Body of pancreas (tissue), 4 donors: ENCODE results near the gene PLCB4. TPM values are rescaled to one million over a fixed set of nuclear protein-coding genes. Genes with fewer than 3 reads are reported as not detected.
"Not testable (repeated sequence)": the region's sequence is repeated elsewhere in the genome, so short reads cannot be mapped to it uniquely, and the experiment has no call there.

ENCODE experiments used
- ATAC-seq: fragments of 150-250 bp; one replicate; pipeline ENCODE4 v1.9.1; 2016
- DNase-seq, 4 donors: peaks; one replicate each; pipeline ENCODE4 v3.0.0-alpha.2; 2019
- H3K27ac ChIP-seq, 4 donors: fragments of 200-600 bp; sonication (generic); 1 replicate in 3 of 4; 2 replicates in 1 of 4; pipeline versions ENCODE4 v1.5.1 to v1.6.1; 2016 to 2019; ENCODE audit warnings: mild to moderate bottlenecking in 1 of 4, mixed read lengths in 1 of 4, moderate library complexity in 1 of 4
- H3K27me3 ChIP-seq, 2 donors: fragments of 200-600 bp; sonication (generic); one replicate each; pipeline ENCODE4 v1.6.0; 2016; ENCODE audit warnings: mild to moderate bottlenecking in 1 of 2
- H3K36me3 ChIP-seq, 2 donors: fragments of 200-600 bp; sonication (generic); replicated peaks in 1 of 2; 2 replicates each; pipeline ENCODE4 v1.5.1; 2016; ENCODE audit warnings: low read depth in 2 of 2; ENCODE audit not compliant: insufficient read depth in 1 of 2
- H3K4me1 ChIP-seq: fragments of 200-600 bp; sonication (generic); one replicate; pipeline ENCODE4 v1.6.0; 2016
- H3K4me3 ChIP-seq, 2 donors: fragments of 200-600 bp; sonication (generic); 1 replicate in 1 of 2; 2 replicates in 1 of 2; pipeline ENCODE4 v1.5.1; 2016 to 2019
- H3K9me3 ChIP-seq, 3 donors: fragments of 200-600 bp; sonication (generic); 1 replicate in 2 of 3; 2 replicates in 1 of 3; pipeline ENCODE4 v1.5.1; 2016
- POLR2A ChIP-seq, 3 donors: fragments of 450-650 bp; IDR thresholded peaks; one replicate each; pipeline ENCODE4 v1.6.1; 2016; ENCODE audit warnings: antibody characterized with exemption in 3 of 3, mild to moderate bottlenecking in 2 of 3
- WGBS, 2 donors: methylation state at CpG; one replicate each; pipeline ENCODE4 v1.1.5; 2017; 5-methylcytosine and 5-hydroxymethylcytosine counted together
- intact Hi-C: fragments of 100-400 bp; cut with DNase I; formaldehyde crosslinking; loops from one replicate; pipeline ENCODE4 v1.15.1; 2023
- total RNA-seq, 2 donors: library from RNA; depleted of rRNA; stranded (reverse); fragments of >200 nt; gene quantifications; one replicate each; pipeline ENCODE4 v1.1.0, GENCODE V29; 2016
- TF ChIP-seq, protein P1 (sequence below), 7 experiments: fragments of 450-650 bp in 4 of 7; fragments of 200-600 bp in 3 of 7; sonication (generic) in 3 of 7; IDR thresholded peaks; one replicate each; pipeline ENCODE4 v1.5.1; 2016 to 2019; ENCODE audit warnings: antibody characterized with exemption in 7 of 7

PLCB4 gene
- total RNA-seq, 2 donors from 2014 or later = 1.3 to 3.4 TPM

DNA sequence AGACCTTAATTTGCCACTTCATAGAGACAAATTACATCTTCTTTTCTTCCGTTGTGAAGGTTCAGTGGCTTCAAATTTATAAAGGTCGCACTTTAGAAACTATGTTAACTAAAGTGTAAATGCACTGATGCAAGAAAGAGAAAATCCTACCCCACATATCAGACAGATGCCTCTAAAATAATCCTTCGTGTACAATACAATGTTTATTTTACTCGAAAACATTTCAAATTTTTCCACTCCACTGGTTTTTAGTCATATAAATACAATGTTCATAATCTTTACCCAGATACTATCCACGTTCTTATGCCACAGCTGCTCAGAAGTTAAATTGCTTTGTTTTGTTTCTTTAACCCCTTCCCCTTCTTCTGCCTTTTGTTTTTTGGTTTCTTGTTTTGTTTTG, 305.2 kb downstream of the PLCB4 start:
- no peak overlapping the region for H3K4me3 ChIP-seq
- WGBS, 2 donors = 58 to 59% methylated on average over 5 of the region's 5 CpGs
- H3K4me1 ChIP-seq = no peaks in the 10 kb centered on the region
- H3K27ac ChIP-seq = no peak overlapping the region
- no peaks in the 10 kb centered on the region for H3K36me3 ChIP-seq
- intact Hi-C loops = no loop called here
- no peak for TF ChIP-seq POLR2A (IDR thresholded peaks at IDR 0.05)
- TF ChIP-seq, protein P1, sequence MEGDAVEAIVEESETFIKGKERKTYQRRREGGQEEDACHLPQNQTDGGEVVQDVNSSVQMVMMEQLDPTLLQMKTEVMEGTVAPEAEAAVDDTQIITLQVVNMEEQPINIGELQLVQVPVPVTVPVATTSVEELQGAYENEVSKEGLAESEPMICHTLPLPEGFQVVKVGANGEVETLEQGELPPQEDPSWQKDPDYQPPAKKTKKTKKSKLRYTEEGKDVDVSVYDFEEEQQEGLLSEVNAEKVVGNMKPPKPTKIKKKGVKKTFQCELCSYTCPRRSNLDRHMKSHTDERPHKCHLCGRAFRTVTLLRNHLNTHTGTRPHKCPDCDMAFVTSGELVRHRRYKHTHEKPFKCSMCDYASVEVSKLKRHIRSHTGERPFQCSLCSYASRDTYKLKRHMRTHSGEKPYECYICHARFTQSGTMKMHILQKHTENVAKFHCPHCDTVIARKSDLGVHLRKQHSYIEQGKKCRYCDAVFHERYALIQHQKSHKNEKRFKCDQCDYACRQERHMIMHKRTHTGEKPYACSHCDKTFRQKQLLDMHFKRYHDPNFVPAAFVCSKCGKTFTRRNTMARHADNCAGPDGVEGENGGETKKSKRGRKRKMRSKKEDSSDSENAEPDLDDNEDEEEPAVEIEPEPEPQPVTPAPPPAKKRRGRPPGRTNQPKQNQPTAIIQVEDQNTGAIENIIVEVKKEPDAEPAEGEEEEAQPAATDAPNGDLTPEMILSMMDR (IDR thresholded peaks at IDR 0.05) = no peak
- ATAC-seq = no peak
- no peaks in the 10 kb centered on the region for H3K9me3 ChIP-seq
- DNase-seq = no peak
- no peaks in the 10 kb centered on the region for H3K27me3 ChIP-seq

DNA sequence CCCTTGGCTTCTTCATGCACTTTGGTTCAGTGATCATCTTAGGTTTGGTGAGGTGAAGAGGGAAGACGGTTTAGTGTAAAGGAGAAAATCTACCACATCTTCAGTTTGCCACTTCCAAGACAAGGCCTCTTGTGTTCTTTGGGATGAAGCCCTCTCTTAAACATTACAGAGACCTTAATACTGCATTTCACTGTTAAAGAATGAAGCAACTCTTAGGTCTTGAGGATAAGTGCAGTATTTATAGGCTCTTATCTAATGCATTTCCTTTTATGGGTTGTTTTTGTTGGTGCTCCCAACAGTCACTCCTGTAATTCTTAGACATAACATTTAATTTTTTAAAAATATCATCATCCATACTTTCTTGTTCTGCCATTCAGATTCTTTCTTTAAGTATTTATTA, 305.6 kb downstream of the PLCB4 start:
- intact Hi-C loops = no loop called here
- 95 to 100% methylated on average over 1 of the region's 1 CpG for WGBS, 2 donors
- no peak overlapping the region for H3K4me3 ChIP-seq
- no peaks in the 10 kb centered on the region for H3K36me3 ChIP-seq
- no peaks in the 10 kb centered on the region for H3K9me3 ChIP-seq
- DNase-seq (no peak), ATAC-seq (no peak)
- no peak overlapping the region for H3K27ac ChIP-seq
- no peak for TF ChIP-seq POLR2A (IDR thresholded peaks at IDR 0.05)
- TF ChIP-seq, protein P1 (IDR thresholded peaks at IDR 0.05) = no peak
- no peaks in the 10 kb centered on the region for H3K4me1 ChIP-seq
- no peaks in the 10 kb centered on the region for H3K27me3 ChIP-seq

DNA sequence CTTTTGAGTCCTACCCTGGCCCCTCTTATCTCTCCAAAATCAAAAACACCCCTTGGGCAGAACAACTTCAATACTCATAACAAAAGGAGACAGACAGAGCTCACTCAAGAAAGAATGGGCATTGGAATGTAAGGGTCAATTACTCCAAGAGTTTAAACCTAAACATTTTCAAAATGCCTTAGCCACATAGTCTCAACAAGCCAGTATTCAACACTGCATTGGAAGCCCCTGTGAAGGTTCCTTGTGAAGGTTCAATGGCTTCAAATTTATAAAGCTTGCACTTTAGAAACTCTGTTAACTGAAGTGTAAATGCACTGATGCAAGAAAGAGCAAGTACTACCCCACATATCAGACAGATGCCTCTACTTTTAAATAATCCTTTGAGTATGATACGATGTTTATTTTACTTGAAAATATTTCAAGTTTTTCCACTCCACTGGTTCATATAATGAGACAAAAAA, 306.4 kb downstream of the PLCB4 start:
- WGBS, 2 donors = 60 to 76% methylated on average over 1 of the region's 1 CpG
- TF ChIP-seq POLR2A (IDR thresholded peaks at IDR 0.05) = no peak
- no peaks in the 10 kb centered on the region for H3K27me3 ChIP-seq
- no peaks in the 10 kb centered on the region for H3K9me3 ChIP-seq
- ATAC-seq (no peak), DNase-seq (no peak)
- intact Hi-C loops = no loop called here
- no peak overlapping the region for H3K4me3 ChIP-seq
- H3K36me3 ChIP-seq = no peaks in the 10 kb centered on the region
- no peak overlapping the region for H3K27ac ChIP-seq
- H3K4me1 ChIP-seq = no peaks in the 10 kb centered on the region

DNA sequence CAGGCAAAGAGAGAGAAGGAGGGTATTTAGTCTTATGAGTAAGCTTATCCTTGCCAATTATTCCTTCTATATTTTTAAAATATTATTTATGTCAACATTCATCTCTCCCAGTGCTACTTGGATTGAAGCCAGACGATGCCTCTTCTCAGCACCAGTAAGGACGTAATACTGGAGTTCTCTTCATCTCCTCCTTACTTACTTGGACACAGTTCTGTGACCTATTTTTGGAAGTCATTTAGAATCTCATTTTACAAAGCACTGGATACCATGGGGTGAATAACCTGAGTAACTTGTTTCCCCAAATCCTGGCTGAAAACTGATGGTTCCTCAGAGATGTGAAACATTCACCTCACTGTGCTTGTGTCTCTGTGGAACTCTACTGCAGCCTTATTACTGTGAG, 308.1 kb downstream of the PLCB4 start:
- WGBS, 2 donors = 44 to 79% methylated on average over 2 of the region's 2 CpGs

DNA sequence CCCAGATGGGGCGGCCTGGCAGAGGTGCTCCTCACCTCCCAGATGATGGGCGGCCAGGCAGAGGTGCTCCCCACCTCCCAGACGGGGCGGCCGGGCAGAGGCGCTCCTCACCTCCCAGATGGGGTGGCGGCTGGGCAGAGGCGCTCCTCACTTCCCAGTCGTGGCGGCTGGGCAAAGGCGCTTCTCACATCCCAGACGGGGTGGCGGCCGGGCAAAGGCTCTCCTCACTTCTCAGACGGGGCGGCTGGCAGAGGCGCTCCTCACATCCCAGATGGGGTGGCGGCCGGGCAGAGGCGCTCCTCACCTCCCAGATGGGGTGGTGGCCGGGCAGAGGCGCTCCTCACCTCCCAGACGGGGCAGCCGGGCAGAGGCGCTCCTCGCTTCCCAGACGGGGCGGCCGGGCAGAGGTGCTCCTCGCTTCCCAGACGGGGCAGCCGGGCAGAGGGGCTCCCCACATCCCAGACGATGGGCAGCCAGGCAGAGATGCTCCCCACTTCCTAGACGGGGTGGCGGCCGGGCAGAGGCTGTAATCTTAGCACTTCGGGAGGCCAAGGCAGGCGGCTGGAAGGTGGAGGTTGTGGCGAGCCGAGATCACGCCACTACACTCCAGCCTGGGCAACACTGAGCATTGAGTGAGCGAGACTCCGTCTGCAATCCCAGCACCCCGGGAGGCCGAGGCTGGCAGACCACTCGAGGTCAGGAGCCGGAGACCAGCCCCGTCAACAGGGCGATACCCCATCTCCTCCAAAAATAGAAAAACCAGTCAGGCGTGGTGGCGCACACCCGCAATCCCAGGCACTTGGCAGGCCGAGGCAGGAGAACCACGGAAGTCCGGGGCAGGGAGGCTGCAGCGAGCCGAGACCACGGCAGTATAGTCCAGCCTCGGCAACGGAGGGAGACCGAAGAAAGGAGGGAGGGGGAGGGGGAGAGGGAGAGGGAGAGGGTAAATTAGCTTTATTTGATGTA, 316.7 kb downstream of the PLCB4 start:
- DNase-seq = not testable (repeated sequence)
- 92 to 94% methylated on average over 32 to 58 of the region's 61 CpGs for WGBS, 2 donors

More for the DNA sequence above, 308.1 kb downstream of the PLCB4 start:
- no peak overlapping the region for H3K4me3 ChIP-seq
- no peaks in the 10 kb centered on the region for H3K36me3 ChIP-seq
- DNase-seq (no peak), ATAC-seq (no peak)
- H3K27me3 ChIP-seq = no peaks in the 10 kb centered on the region
- TF ChIP-seq, protein P1 (IDR thresholded peaks at IDR 0.05) = no peak
- intact Hi-C loops = no loop called here
- no peaks in the 10 kb centered on the region for H3K4me1 ChIP-seq
- no peak overlapping the region for H3K27ac ChIP-seq
- no peaks in the 10 kb centered on the region for H3K9me3 ChIP-seq

More for the DNA sequence above, 316.7 kb downstream of the PLCB4 start:
- H3K36me3 ChIP-seq, H3K9me3 ChIP-seq, ATAC-seq, H3K4me3 ChIP-seq, H3K4me1 ChIP-seq, H3K27me3 ChIP-seq, intact Hi-C loops, H3K27ac ChIP-seq: not testable (repeated sequence)
